ENCODE data around the gene HLA-B. TPM values are rescaled to one million over a fixed set of nuclear protein-coding genes. Genes with fewer than 3 reads are reported as not detected.

HLA-B gene
- polyA plus RNA-seq, 2 of the 4 experiments (the other 2 are of a cell fraction) = 9.4 to 9.9 TPM

- CTCF ChIA-PET = no interaction called here
These were observed 16.8 kb downstream of the HLA-B start for GRCh38 chr6:31340228-31340627.

GRCh38 chr6:31339210-31339609, 17.8 kb downstream of the HLA-B start:
- POLR2A ChIA-PET = no interaction called here
- WGBS (ENCODE audit: missing lambda C conversion rate) = 0% methylated on average over 2 of the region's 3 CpGs
- TF ChIP-seq MAFK (IDR thresholded peaks at IDR 0.05; ENCODE audit: partially characterized antibody) (no peak), JUN (IDR thresholded peaks at IDR 0.05) (no peak), CHD2 (IDR thresholded peaks at IDR 0.05; ENCODE audit: low read length, partially characterized antibody) (no peak)
- H3K9me3 ChIP-seq = no peaks in the 10 kb centered on the region
- H3K4me3 ChIP-seq = no peak overlapping the region
- DNase-seq (ENCODE audit: low read depth in 1 of 2, low spot score in 1 of 2) = no peak
- no peak for ATAC-seq
- H3K27ac ChIP-seq = no peak overlapping the region
- H3K4me2 ChIP-seq = no peak overlapping the region
- H3K4me1 ChIP-seq = no peaks in the 10 kb centered on the region
- CTCF ChIA-PET = interaction anchor here (1.4 kb wide), 1 partner anchor 10 kb away, joined by 3 read pairs; no protein-coding TSS in a partner anchor
- FAIRE-seq = no peak

More at GRCh38 chr6:31340228-31340627, 16.8 kb downstream of the HLA-B start:
- ATAC-seq = no peak
- DNase-seq (ENCODE audit: low read depth in 1 of 2, low spot score in 1 of 2) = no peak
- H3K27ac ChIP-seq = no peak overlapping the region
- FAIRE-seq = no peak
- H3K9me3 ChIP-seq = no peaks in the 10 kb centered on the region
- no peak overlapping the region for H3K4me2 ChIP-seq
- no peak overlapping the region for H3K4me3 ChIP-seq
- TF ChIP-seq EHMT2 (IDR thresholded peaks at IDR 0.05; ENCODE audit: low read depth) (no peak), MYC (IDR thresholded peaks at IDR 0.05; ENCODE audit: borderline replicate concordance, low read length) (no peak), JUNB (IDR thresholded peaks at IDR 0.05) (no peak), ZSCAN20 (CRISPR knock-in tag; IDR thresholded peaks at IDR 0.05) (no peak), RCOR1 (IDR thresholded peaks at IDR 0.05; ENCODE audit: low read depth, low read length) (no peak), POLR2AphosphoS2 (conservative IDR thresholded peaks at IDR 0.05; ENCODE audit: low read length) (no peak), MAZ (IDR thresholded peaks at IDR 0.05; ENCODE audit: borderline replicate concordance, low read depth, low read length) (no peak), JUN (IDR thresholded peaks at IDR 0.05) (no peak), RARB (CRISPR knock-in tag; IDR thresholded peaks at IDR 0.05) (no peak), BHLHE40 (IDR thresholded peaks at IDR 0.05; ENCODE audit: low read depth, low read length) (no peak)
- POLR2A ChIA-PET = no interaction called here
- no peaks in the 10 kb centered on the region for H3K4me1 ChIP-seq

GRCh38 chr6:31336896-31337496, 20.0 kb downstream of the HLA-B start:
- Histone ChIP-seq H3K27ac (no peak overlapping the region), H3K4me3 (no peak overlapping the region), H3K4me2 (no peak overlapping the region), H3K9me3 (no peaks in the 10 kb centered on the region), H3K4me1 (no peaks in the 10 kb centered on the region)
- no peak for FAIRE-seq
- TF ChIP-seq E2F6 (IDR thresholded peaks at IDR 0.05; ENCODE audit: borderline replicate concordance, low read depth) (no peak), CHD4 (IDR thresholded peaks at IDR 0.05; ENCODE audit: borderline replicate concordance) (no peak), FOSB (CRISPR knock-in tag; IDR thresholded peaks at IDR 0.05) (no peak), FOXS1 (CRISPR knock-in tag; IDR thresholded peaks at IDR 0.05) (no peak), MAZ (IDR thresholded peaks at IDR 0.05; ENCODE audit: borderline replicate concordance, low read depth, low read length) (no peak), HMGXB4 (CRISPR knock-in tag; IDR thresholded peaks at IDR 0.05; ENCODE audit: borderline replicate concordance) (no peak), JUN (IDR thresholded peaks at IDR 0.05) (no peak), HOXB5 (CRISPR knock-in tag; IDR thresholded peaks at IDR 0.05) (no peak)
- ATAC-seq = no peak
- ChIA-PET CTCF (no interaction called here), POLR2A (interaction anchor here (0.6 kb wide), 1 partner anchor 124 kb away, joined by 9 read pairs; no protein-coding TSS in a partner anchor)
- peak in 1 of 2 experiments; percentile 22 for DNase-seq (ENCODE audit: low read depth in 1 of 2, low spot score in 1 of 2)
- 17% methylated on average over 3 of the region's 3 CpGs for WGBS (ENCODE audit: missing lambda C conversion rate)

Measured in A549 (cell line).